Prostate gland (tissue), 2 donors: ENCODE data around the gene BAIAP3. TPM values are rescaled to one million over a fixed set of nuclear protein-coding genes. Genes with fewer than 3 reads are reported as not detected.

Experiments used
- DNase-seq: peaks from one replicate; pipeline ENCODE4 v3.0.0-alpha.2; 2019; ENCODE audit warnings: low spot score
- H3K27ac ChIP-seq, 2 donors: fragments of 200-600 bp; sonication (generic); 2 replicates each; pipeline ENCODE4 v1.5.1; 2017 to 2019
- H3K27me3 ChIP-seq: fragments of 200-600 bp; sonication (generic); replicated peaks from 2 replicates; pipeline ENCODE4 v1.5.1; 2019; ENCODE audit not compliant: insufficient read depth
- H3K36me3 ChIP-seq, 2 donors: fragments of 200-600 bp; sonication (generic); 1 replicate in 1 of 2; 2 replicates in 1 of 2; pipeline versions ENCODE4 v1.5.1 to v1.8.1; 2017 to 2019
- H3K4me1 ChIP-seq: fragments of 200-600 bp; sonication (generic); replicated peaks from 2 replicates; pipeline ENCODE4 v1.5.1; 2019
- H3K4me3 ChIP-seq, 2 donors: fragments of 200-600 bp; sonication (generic); 2 replicates each; pipeline ENCODE4 v1.5.1; 2017 to 2019
- H3K9me3 ChIP-seq: fragments of 200-600 bp; sonication (generic); 2 replicates; pipeline ENCODE4 v1.5.1; 2017
- CTCF ChIP-seq, 4 experiments: fragments of 200-600 bp in 2 of 4; fragments of 450-650 bp in 2 of 4; sonication (generic) in 2 of 4; IDR thresholded peaks; 1 replicate in 3 of 4; 2 replicates in 1 of 4; pipeline ENCODE4 v1.5.1; 2016 to 2019; ENCODE audit warnings: antibody characterized with exemption in 4 of 4, mild to moderate bottlenecking in 2 of 4, moderate library complexity in 2 of 4
- POLR2A ChIP-seq: fragments of 450-650 bp; IDR thresholded peaks from one replicate; pipeline ENCODE4 v1.6.1; 2016; ENCODE audit warnings: antibody characterized with exemption, mild to moderate bottlenecking
- POLR2AphosphoS5 ChIP-seq: sonication (generic); formaldehyde crosslinking; IDR thresholded peaks from one replicate; pipeline ENCODE4 v1.6.1; 2017; ENCODE audit warnings: antibody characterized with exemption
- WGBS: methylation state at CpG from one replicate; pipeline ENCODE4 v1.1.5; 2018; 5-methylcytosine and 5-hydroxymethylcytosine counted together
- intact Hi-C: fragments of 100-400 bp; cut with DNase I; formaldehyde crosslinking; loops from one replicate; pipeline ENCODE4 v1.14.2; 2022
- total RNA-seq, 2 donors: library from RNA; depleted of rRNA; stranded (reverse); fragments of >200 nt; gene quantifications; one replicate each; pipeline ENCODE4 v1.1.0, GENCODE V29; 2016

The BAIAP3 gene
- total RNA-seq, 2 donors from 2014 or later, result 12.1 to 41.6 TPM

- TF ChIP-seq POLR2A (no peak), CTCF (IDR thresholded peaks at IDR 0.05) (no peak), POLR2AphosphoS5 (no peak)
- WGBS, result 78% methylated on average over 11 of the region's 15 CpGs
- intact Hi-C loops, result no loop called here
- no peaks in the 10 kb centered on the region for H3K9me3 ChIP-seq
- H3K27me3 ChIP-seq, result no peaks in the 10 kb centered on the region
- H3K4me1 ChIP-seq, result peaks cover 11% of the 10 kb centered on the region
- no peak overlapping the region for H3K27ac ChIP-seq
- no peak overlapping the region for H3K4me3 ChIP-seq
- H3K36me3 ChIP-seq, result peaks cover 0 to 10% of the 10 kb centered on the region in 2 donors
- DNase-seq, result no peak
Observed at GRCh38 chr16:1348441-1348840, 15.0 kb downstream of the BAIAP3 start.

DNA sequence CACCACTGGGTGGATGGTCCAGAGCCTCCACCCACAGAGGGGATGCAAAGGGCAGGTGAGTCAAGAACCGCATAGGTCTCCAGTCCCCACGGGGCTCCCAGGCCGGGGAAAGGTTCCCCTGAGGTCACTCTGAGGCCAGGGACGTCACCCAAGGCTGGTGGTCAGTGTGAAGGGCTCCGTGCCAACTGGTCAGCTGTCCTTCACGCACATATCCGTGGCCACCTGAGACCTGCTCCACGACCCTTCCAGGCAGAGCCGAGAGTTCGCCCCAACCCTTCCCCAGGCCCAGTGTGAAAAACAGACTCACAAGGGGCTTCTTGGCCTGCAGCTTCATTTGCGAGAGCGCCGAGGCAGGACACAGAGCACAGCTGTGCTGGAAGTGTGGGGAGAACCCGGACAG, 15.5 kb downstream of the BAIAP3 start:
- no peaks in the 10 kb centered on the region for H3K27me3 ChIP-seq
- TF ChIP-seq CTCF (IDR thresholded peaks at IDR 0.05) (no peak), POLR2AphosphoS5 (no peak), POLR2A (no peak)
- peaks cover 0 to 10% of the 10 kb centered on the region in 2 donors for H3K36me3 ChIP-seq
- H3K9me3 ChIP-seq, result no peaks in the 10 kb centered on the region
- no peak overlapping the region for H3K4me3 ChIP-seq
- peaks cover 11% of the 10 kb centered on the region for H3K4me1 ChIP-seq
- 80% methylated on average over 14 of the region's 14 CpGs for WGBS
- DNase-seq, result no peak
- intact Hi-C loops, result no loop called here
- H3K27ac ChIP-seq, result no peak overlapping the region

DNA sequence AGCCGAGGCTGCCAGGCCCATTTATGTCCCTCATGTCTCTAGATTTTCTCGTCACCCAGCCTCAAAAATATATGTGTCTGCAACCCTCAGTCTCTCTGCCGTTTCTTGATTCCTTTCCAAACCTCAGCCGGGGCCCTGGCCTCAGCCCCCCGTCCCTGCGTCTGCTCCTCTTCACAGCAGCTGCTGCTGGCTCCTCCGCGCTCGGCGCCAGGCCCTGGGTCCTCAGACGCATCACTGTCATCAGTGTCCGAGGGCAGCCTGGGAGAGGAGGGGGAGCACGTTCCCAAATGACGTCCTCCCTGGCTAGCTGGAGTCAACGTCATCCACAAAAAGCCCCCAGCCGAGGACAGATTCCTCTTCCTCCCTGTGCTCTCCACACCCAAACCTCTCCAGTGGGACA, 15.9 kb downstream of the BAIAP3 start:
- no peak for DNase-seq
- 75% methylated on average over 16 of the region's 16 CpGs for WGBS
- Histone ChIP-seq H3K27ac (no peak overlapping the region), H3K27me3 (no peaks in the 10 kb centered on the region), H3K36me3 (peaks cover 0 to 10% of the 10 kb centered on the region in 2 donors), H3K4me3 (no peak overlapping the region), H3K9me3 (no peaks in the 10 kb centered on the region), H3K4me1 (peaks cover 11% of the 10 kb centered on the region)
- TF ChIP-seq POLR2AphosphoS5, result no peak
- intact Hi-C loops, result no loop called here

- WGBS, result 91% methylated on average over 17 of the region's 17 CpGs
- Histone ChIP-seq H3K27me3 (no peaks in the 10 kb centered on the region), H3K9me3 (no peaks in the 10 kb centered on the region), H3K4me3 (no peak overlapping the region), H3K4me1 (peaks cover 11% of the 10 kb centered on the region), H3K27ac (no peak overlapping the region), H3K36me3 (peaks cover 0 to 10% of the 10 kb centered on the region in 2 donors)
- no peak for TF ChIP-seq POLR2A
- no peak for TF ChIP-seq CTCF (IDR thresholded peaks at IDR 0.05)
- no peak for TF ChIP-seq POLR2AphosphoS5
- intact Hi-C loops, result no loop called here
- no peak for DNase-seq
Observed at GRCh38 chr16:1349951-1350350, 16.5 kb downstream of the BAIAP3 start.

DNA sequence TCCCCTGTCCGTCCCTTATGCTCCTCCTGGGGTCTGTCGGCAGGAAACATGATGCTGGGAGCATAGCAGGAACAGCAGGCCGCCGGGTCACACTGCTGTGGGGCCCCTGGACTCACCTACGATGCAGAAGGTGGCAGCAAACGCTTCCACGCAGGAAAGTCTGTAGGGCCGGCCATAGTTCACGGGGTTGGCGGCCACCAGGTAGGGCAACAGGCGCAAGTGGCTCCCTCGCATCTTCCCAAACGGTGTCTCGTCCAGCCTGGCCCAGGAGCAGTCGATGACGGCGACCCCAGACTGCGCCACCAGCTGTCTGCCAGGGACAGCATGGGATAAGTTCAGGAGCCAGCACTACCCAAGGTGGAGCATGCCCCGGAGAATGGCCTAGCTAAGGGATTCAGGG, 17.2 kb downstream of the BAIAP3 start:
- Histone ChIP-seq H3K9me3 (no peaks in the 10 kb centered on the region), H3K4me1 (peaks cover 11% of the 10 kb centered on the region), H3K4me3 (peak overlapping the region; percentile 95 to 96), H3K27me3 (no peaks in the 10 kb centered on the region), H3K36me3 (peaks cover 0 to 10% of the 10 kb centered on the region in 2 donors), H3K27ac (peak overlapping the region in 1 of 2 donors; percentile 64)
- no peak for DNase-seq
- 80% methylated on average over 15 of the region's 19 CpGs for WGBS
- intact Hi-C loops, result no loop called here
- no peak for TF ChIP-seq POLR2A
- TF ChIP-seq CTCF (IDR thresholded peaks at IDR 0.05), result no peak
- no peak for TF ChIP-seq POLR2AphosphoS5
